MM.1S (cell line): ENCODE measurements around the gene IQCF6.

Experiments used
- CTCF ChIP-seq: fragments of 300-600 bp; sonication (generic); IDR thresholded peaks from 2 replicates; pipeline ENCODE4 v1.5.1; 2016; ENCODE audit warnings: antibody characterized with exemption, low read length, mixed read lengths
- EZH2 ChIP-seq: fragments of 300-600 bp; sonication (generic); optimal IDR thresholded peaks from 2 replicates; pipeline ENCODE3; 2017; ENCODE audit warnings: low read depth, mild to moderate bottlenecking, antibody characterized with exemption, low read length, mixed read lengths
- EZH2phosphoT487 ChIP-seq: fragments of 300-600 bp; sonication (generic); IDR thresholded peaks from 2 replicates; pipeline ENCODE4 v1.6.1; 2018; ENCODE audit warnings: antibody characterized with exemption, low read length

GRCh38 chr3:51748327-51748726 is 30.7 kb downstream of the IQCF6 start:
- no peak for TF ChIP-seq CTCF
- TF ChIP-seq EZH2phosphoT487: no peak
- TF ChIP-seq EZH2: no peak
